ENCODE data around the gene RBM15. TPM values are rescaled to one million over a fixed set of nuclear protein-coding genes. Genes with fewer than 3 reads are reported as not detected.

RBM15 gene
- total and polyA plus RNA-seq, 2 of the 13 experiments (the other 11 are each of a cell fraction or from before 2014, with no cell fraction given) = 13.5 to 36.4 TPM

- Histone ChIP-seq H3K27ac (ENCODE audit: extremely low read length, insufficient read depth, low read length) (no peak overlapping the region), H2AFZ (ENCODE audit: low read length) (no peak overlapping the region), H3K36me3 (replicated peaks in 1 of 2; ENCODE audit: control insufficient read depth in 1 of 2, insufficient read depth in 2 of 2, low read length in 2 of 2) (no peaks in the 10 kb centered on the region), H4K20me1 (ENCODE audit: insufficient read depth, low read length) (no peaks in the 10 kb centered on the region), H3K9ac (ENCODE audit: insufficient read depth, low read depth, low read length) (no peak overlapping the region), H3K4me2 (ENCODE audit: low read depth, low read length) (no peak overlapping the region), H3K9me3 (ENCODE audit: low read length) (no peaks in the 10 kb centered on the region), H3K27me3 (ENCODE audit: control insufficient read depth in 1 of 2, insufficient read depth in 2 of 2, low read length in 2 of 2) (no peaks in the 10 kb centered on the region; a peak in 3 of 5 replicates), H3K79me2 (ENCODE audit: insufficient read depth, low read length) (no peaks in the 10 kb centered on the region), H3K4me1 (ENCODE audit: insufficient read depth, low read length) (no peaks in the 10 kb centered on the region), H3K4me3 (replicated peaks in 1 of 3; ENCODE audit: insufficient read depth in 1 of 3, low read depth in 2 of 3, low read length in 3 of 3) (no peak overlapping the region)
- no peak for FAIRE-seq
- ChIA-PET CTCF (ENCODE audit: low intra/inter-chr PET ratio, low total read pairs) (no interaction called here), POLR2A (no interaction called here)
- WGBS (ENCODE audit: low lambda C conversion rate) = 0% methylated on average over 1 of the region's 1 CpG
- ATAC-seq = no peak
- TF ChIP-seq ZNF878 (CRISPR knock-in tag; IDR thresholded peaks at IDR 0.05) (no peak), ETV5 (CRISPR knock-in tag; IDR thresholded peaks at IDR 0.05; ENCODE audit: borderline replicate concordance) (no peak), BORCS8-MEF2B (CRISPR knock-in tag; IDR thresholded peaks at IDR 0.05) (no peak), NFKB2 (CRISPR knock-in tag; IDR thresholded peaks at IDR 0.05; ENCODE audit: borderline replicate concordance) (no peak)
- no peak for DNase-seq (ENCODE audit: low spot score)
- in situ Hi-C loops (cut with HindIII; ENCODE audit: extremely low pct_ligation_motif_present, low pct_unique_long_range_greater_than_20kb) (no loop called here), intact Hi-C loops (cut with micrococcal nuclease; ENCODE audit: unreplicated experiment) (no loop called here)
- BruUV-seq (replicated peaks) = no TSS peak
Measured at GRCh38 chr1:110300412-110301085, 38.6 kb upstream of the RBM15 start.

DNA sequence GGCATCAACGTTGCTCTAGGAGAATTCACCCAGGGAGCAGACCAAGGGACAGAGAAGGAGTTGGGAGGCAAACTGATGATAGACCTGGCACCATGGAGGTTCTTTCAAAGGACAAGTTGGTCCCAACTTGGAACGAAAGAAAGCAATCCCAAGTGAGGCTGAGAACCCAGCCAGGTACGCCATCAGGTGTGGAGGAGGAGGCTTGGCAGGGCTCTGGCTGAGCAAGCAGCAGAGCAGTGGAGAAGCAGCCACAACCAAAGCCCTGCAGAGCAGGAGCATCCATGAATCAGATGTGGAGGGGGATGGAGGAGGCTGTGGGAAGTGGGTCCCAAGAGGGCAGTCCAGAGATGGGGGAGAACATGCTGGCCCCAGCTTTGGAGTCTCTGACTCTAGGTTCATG is 36.3 kb upstream of the RBM15 start:
- DNase-seq (ENCODE audit: low spot score) (no peak), ATAC-seq (no peak), FAIRE-seq (no peak)
- H3K27me3 ChIP-seq (ENCODE audit: control insufficient read depth in 1 of 2, insufficient read depth in 2 of 2, low read length in 2 of 2) = no peaks in the 10 kb centered on the region; a peak in 2 of 5 replicates
- H3K4me1 ChIP-seq (ENCODE audit: insufficient read depth, low read length) = no peaks in the 10 kb centered on the region
- no peak overlapping the region for H3K9ac ChIP-seq (ENCODE audit: insufficient read depth, low read depth, low read length)
- no peak overlapping the region for H3K27ac ChIP-seq (ENCODE audit: extremely low read length, insufficient read depth, low read length)
- ChIA-PET POLR2A (no interaction called here), CTCF (ENCODE audit: low intra/inter-chr PET ratio, low total read pairs) (no interaction called here)
- BruUV-seq (replicated peaks) = no TSS peak
- WGBS (ENCODE audit: low lambda C conversion rate) = 12% methylated on average over 3 of the region's 3 CpGs
- in situ Hi-C loops (cut with HindIII; ENCODE audit: extremely low pct_ligation_motif_present, low pct_unique_long_range_greater_than_20kb) = no loop called here
- H3K9me3 ChIP-seq (ENCODE audit: low read length) = no peaks in the 10 kb centered on the region
- no peak overlapping the region for H2AFZ ChIP-seq (ENCODE audit: low read length)
- no peak overlapping the region for H3K4me2 ChIP-seq (ENCODE audit: low read depth, low read length)
- no peaks in the 10 kb centered on the region for H3K79me2 ChIP-seq (ENCODE audit: insufficient read depth, low read length)
- no peaks in the 10 kb centered on the region for H4K20me1 ChIP-seq (ENCODE audit: insufficient read depth, low read length)
- intact Hi-C loops (cut with micrococcal nuclease; ENCODE audit: unreplicated experiment) = no loop called here
- H3K36me3 ChIP-seq (replicated peaks in 1 of 2; ENCODE audit: control insufficient read depth in 1 of 2, insufficient read depth in 2 of 2, low read length in 2 of 2) = no peaks in the 10 kb centered on the region
- H3K4me3 ChIP-seq (replicated peaks in 1 of 3; ENCODE audit: insufficient read depth in 1 of 3, low read depth in 2 of 3, low read length in 3 of 3) = no peak overlapping the region
- TF ChIP-seq, protein P1, sequence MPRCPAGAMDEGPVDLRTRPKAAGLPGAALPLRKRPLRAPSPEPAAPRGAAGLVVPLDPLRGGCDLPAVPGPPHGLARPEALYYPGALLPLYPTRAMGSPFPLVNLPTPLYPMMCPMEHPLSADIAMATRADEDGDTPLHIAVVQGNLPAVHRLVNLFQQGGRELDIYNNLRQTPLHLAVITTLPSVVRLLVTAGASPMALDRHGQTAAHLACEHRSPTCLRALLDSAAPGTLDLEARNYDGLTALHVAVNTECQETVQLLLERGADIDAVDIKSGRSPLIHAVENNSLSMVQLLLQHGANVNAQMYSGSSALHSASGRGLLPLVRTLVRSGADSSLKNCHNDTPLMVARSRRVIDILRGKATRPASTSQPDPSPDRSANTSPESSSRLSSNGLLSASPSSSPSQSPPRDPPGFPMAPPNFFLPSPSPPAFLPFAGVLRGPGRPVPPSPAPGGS (CRISPR knock-in tag; IDR thresholded peaks at IDR 0.05) = no peak
- TF ChIP-seq, protein P2, sequence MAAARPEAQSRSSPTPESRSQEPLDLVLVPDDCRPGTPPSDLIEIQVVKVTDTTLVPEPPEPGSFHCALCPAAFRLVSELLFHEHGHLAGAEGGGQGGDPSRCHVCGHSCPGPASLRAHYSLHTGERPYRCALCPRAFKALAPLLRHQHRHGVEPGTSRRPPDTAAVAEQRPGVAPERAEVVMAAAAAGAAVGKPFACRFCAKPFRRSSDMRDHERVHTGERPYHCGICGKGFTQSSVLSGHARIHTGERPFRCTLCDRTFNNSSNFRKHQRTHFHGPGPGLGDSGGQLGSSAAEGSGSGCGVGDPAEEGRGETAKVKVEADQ (CRISPR knock-in tag; IDR thresholded peaks at IDR 0.05; ENCODE audit: borderline replicate concordance) = no peak
- TF ChIP-seq DR1 (CRISPR knock-in tag; IDR thresholded peaks at IDR 0.05) (no peak), SOX13 (IDR thresholded peaks at IDR 0.05) (no peak), SOX13 (CRISPR knock-in tag; conservative IDR thresholded peaks at IDR 0.05 in 1 of 2, IDR thresholded peaks at IDR 0.05 in 1 of 2) (no peak), REL (CRISPR knock-in tag; conservative IDR thresholded peaks at IDR 0.05) (no peak), ZBTB39 (CRISPR knock-in tag; IDR thresholded peaks at IDR 0.05) (no peak), GLMP (CRISPR knock-in tag; IDR thresholded peaks at IDR 0.05; ENCODE audit: borderline replicate concordance) (no peak), HOXA7 (CRISPR knock-in tag; IDR thresholded peaks at IDR 0.05) (no peak)

All from HepG2 (cell line).